Measurements from ENCODE around the gene PUSL1.

PUSL1 gene, protein sequence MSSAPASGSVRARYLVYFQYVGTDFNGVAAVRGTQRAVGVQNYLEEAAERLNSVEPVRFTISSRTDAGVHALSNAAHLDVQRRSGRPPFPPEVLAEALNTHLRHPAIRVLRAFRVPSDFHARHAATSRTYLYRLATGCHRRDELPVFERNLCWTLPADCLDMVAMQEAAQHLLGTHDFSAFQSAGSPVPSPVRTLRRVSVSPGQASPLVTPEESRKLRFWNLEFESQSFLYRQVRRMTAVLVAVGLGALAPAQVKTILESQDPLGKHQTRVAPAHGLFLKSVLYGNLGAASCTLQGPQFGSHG

DNA sequence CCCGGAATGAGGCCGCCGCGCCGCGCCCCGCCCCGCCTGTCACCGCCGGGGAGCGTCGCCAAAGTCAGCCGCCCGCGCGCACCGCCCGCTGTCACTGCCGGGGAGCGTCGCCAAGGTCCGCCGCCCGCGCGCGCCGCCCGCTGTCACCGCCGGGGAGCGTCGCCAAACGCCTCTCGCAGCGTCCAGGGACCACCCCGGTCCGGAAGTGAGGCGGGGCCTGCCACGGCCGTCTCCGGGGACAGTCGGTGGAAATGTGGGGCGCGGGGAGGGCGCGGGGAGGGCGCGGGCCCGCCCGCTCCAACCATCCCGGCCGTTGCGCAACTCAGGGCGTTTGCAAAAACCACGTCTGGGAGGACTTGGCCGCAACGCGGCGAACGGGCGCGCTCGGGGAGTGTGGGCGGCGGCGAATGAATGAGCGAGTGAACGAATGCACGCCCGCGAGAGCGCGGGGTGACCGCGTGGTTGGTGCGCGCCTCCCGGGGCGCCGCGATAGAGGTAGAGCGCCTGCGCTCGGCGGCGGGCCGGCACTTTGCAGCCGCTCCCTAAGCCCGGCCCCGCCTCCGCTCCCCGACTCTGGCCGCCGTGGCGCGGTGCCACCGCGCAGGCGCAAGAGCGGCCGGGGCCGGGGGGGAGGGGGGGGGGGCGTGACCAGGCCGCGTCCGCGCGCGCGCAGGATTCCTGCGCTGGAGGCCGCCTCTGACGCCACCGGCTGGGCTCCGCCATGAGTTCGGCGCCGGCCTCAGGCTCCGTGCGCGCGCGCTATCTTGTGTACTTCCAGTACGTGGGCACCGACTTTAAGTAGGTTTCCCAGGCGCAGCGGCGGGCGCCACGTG is at the start of gene PUSL1, which contains the start of gene ACAP3:
PUSL1 (plus strand) TSS at position 675 of the 833 bp plus-strand sequence; CDS start at position 722, 47 bp downstream.
ACAP3 (minus strand) TSS at position 8 of the 833 bp plus-strand sequence. CDS start 115 bp downstream, outside the sequence.
- peak; percentile 93 for DNase-seq

DNA sequence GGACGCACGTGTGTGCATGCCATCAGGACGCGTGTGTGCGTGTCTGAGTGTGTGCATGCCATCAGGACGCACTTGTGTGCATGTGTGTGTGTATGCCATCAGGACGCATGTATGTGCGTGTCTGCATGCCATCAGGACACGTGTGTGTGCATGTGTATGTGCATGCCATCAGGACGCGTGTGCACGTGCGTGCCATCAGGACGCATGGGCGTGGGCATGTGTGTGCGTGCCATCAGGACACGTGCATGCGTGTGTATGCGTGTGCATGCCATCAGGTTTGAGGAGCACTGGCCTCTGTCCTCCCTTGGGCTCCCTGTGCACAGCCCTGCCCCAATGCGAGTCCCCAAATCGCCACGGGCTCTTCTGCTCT is 49.3 kb upstream of the PUSL1 start:
- no peak for DNase-seq

DNA sequence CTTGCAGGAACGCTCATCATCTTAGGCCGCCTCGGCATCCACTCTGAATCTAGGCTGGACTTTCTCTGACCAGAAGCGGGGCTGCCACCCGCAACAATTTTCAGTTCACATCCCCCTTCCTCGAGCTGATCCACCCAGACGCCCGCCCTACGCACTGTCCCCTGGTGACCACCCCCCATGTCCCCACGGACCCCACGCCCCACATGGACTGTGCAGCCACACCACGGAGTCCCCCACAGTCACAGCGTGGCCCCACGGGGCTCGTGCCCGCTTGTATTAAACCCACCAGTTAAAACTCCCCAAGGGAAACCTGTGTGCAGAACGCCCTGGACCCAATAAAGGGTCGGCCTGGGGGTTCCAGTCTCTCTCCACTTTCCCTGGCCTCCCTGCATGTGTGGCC is 48.9 kb upstream of the PUSL1 start:
- no peak for DNase-seq

DNA sequence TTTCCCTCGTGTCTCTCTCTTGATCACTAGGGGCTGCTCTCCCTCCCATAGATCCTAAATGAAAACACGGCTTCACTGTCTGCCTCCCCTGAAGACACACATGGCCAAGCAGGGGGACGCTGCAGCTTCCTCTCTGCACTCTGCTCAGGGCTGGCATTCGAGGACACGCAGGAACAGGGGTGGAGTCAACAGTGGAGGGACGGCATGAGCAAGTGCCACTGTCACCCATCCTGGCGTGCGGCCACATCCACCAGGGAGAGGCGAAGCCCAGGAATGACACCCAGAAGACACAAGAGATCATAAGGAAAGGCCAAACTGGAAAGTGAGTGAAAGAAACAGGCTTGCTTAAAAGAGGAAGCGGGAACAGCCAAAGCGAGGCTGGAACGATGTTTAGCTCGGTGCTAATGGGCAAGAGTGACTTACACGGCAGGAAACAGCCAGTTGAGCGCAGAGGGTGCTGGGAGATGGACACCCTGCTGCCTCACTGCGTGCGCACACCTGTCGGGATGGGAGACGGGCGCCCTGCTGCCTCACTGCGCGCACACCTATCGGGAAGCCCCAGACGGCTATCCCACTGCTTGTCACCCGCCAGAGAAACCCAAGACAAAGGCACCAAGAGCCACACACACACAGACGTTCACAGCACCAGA is 48.3 kb upstream of the PUSL1 start:
- peak; percentile 37 for DNase-seq

DNA sequence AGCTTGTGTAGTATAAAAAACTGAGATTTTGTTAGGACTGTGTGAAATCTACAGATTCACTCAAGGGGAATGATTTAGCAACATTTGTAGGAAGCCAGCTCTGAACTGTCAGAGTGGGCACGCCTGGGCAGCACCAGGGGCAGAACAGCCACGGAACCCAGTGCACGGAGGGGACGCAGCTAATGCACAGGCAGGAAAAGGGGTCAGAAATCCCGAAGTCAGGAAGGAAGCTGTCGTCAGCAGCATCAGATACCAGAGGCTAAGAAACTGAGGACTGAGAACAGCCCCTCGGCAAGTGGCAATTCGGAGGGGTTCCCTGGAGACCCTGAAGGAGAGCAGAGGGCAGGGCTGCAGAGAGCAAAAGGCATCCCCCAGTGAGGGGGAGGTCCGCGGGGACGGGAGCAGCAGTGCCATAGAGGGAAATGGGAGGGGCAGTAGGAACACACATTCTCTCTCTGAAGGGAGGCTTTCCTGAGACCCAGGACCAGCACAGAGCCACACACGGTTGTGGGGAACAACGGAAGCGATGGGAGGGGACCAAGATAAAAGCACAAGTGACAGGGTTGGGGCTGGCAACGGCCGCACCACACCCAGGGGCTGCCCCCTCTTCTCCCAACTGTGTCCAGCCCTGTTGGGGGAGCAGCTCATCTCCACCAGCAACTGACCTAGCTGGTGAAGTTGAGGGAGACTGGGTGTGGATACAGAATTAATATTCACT is 47.4 kb upstream of the PUSL1 start:
- no peak for DNase-seq

DNA sequence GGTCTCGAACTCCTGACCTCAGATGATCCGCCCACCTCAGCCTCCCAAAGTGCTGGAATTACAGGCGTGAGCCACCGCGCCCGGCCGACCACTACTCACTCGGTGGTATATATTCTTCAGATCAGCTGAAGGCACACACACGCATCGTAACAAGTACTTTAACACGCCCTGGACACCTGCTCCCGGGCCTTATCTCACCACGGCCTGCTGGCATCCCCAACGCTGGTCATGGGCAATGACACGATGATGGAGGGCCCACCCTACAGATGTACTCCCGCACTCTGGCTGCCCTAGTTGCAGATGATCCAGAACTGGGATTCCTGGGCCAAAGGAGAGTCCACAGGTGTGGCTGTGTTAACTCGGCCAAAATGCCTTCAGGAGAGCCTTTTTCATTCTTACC is 46.3 kb upstream of the PUSL1 start:
- DNase-seq: no peak

DNA sequence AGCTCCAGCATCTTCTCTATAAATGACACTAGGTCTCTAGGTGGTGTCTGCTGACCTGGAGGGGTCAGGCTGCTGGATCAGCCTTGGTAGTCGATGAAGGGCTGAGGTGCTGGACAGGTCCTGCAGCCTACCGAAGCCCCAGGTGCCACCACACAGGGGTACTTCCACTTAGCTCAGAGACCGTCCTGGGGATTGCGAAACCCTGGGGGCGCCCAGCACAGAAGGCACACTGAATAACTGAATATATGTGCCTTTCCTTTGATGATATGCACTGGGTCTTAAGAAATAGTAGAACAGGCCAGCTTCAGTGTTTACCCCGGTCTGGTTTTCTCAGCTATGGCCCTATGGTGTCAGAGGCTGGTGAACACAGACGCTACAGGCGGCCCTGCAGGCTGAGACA is 45.6 kb upstream of the PUSL1 start:
- no peak for DNase-seq

DNA sequence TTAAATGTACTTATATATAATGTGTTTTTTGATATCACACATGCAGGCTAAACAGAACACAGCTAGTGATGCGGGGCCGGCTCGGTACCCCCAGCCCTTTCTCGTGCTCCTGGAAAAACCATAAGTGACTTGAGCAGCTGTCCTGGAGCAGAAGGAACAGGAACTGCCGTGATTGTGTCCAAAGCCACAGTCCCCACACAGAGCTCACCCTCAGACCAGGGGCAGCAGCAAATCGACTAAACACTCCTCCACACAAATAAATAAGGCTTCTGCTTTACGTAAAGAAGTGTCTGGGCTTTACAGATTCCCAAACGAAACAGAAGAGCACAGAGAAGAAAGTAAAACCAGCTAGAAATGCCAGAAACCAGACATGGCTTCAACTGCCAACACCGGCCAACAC is 44.4 kb upstream of the PUSL1 start:
- no peak for DNase-seq

DNA sequence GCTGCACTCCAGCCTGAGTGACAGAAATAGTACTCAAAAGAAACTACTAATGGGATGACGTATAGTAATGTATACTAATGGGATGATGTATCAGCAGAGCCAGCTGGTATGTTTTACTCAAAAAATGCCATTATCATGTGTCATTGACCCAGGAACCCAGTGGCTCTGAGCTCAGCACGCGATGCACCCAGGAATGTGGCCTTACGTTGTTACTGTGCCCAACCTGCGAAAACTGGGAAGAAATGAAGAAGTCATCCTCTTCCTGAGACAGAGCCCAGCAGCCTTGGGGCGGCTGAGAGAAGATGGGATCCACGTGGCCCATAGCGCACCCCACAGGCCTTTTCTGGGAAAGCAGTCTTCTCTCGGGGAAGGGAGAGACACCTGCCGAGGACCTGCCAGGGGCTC is 43.5 kb upstream of the PUSL1 start:
- DNase-seq: no peak

DNA sequence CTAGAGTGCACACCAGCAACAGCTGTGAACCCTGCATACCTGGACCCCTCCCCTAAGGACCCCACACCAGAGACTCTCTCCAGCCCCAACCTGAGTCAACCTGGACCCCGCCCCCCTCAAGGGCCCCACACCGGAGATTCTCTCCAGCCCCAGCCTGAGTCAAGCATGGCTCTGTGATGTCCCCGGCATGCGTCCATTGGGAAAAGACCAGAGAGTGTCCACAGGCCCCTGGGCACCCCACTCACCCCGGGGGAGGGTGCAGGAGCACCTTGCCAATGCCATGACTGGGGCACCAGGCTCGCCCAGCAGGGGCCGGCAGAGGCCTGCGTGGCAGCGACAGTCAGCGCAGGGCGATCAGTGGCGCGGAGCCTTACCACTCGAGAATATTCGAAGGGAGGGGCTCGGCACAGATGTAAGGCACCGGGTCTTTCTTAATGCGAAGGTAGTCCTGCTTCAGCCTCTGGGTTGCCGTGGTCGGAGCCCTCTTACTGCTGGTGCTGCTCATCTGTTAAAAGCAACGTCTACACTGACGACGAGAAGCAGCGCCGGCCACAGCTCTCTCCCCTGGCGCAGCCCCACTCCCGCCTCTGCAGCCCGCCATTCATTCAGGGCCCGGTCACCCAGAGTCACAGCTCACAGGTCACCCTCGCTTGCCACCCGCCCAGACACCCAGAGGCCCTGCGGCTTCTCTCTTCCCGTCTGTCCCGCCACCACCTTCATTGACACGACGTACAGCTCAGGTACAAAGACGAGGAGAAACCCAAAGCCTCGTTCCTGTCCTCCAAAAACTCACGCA is 40.7 kb upstream of the PUSL1 start:
- no peak for DNase-seq

DNA sequence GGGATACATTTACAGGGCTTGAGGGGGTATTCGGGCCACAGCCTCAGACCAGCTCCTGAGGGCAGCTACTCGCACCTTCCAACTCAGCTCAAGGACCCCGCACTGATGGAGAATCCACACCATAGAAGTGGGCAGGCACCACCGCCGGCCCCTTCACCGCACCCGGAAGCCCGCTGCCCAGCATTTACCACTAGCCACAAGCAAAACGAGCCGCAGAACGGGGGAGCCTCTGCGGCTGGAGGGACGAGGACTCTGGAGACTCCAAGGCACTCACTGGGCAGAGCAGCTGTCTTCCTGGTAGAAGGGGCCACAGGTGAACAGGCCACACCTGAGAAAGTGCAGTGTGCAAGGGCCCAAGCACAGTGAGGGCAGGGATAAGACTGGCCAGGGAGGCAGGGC is 40.1 kb upstream of the PUSL1 start:
- no peak for DNase-seq

DNA sequence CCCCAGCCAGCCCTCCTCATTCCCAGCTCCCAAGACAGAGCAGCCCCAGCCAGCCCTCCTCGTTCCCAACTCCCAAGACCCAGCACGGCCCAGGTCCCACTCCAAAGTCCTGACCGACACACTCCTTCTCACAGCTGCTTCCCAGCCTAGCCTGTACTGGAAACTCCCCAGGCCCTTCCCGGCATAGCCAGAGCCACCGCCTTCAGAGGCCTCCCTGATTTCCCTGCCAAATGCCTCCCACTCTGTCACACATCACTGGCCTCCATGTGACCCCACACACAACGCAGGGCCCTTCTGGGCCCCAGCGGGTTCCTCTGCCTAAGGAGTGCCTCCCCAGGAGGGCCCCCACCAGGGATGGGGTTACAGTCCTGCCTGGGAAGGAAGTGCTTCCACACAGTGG is 37.6 kb upstream of the PUSL1 start:
- DNase-seq: no peak

DNA sequence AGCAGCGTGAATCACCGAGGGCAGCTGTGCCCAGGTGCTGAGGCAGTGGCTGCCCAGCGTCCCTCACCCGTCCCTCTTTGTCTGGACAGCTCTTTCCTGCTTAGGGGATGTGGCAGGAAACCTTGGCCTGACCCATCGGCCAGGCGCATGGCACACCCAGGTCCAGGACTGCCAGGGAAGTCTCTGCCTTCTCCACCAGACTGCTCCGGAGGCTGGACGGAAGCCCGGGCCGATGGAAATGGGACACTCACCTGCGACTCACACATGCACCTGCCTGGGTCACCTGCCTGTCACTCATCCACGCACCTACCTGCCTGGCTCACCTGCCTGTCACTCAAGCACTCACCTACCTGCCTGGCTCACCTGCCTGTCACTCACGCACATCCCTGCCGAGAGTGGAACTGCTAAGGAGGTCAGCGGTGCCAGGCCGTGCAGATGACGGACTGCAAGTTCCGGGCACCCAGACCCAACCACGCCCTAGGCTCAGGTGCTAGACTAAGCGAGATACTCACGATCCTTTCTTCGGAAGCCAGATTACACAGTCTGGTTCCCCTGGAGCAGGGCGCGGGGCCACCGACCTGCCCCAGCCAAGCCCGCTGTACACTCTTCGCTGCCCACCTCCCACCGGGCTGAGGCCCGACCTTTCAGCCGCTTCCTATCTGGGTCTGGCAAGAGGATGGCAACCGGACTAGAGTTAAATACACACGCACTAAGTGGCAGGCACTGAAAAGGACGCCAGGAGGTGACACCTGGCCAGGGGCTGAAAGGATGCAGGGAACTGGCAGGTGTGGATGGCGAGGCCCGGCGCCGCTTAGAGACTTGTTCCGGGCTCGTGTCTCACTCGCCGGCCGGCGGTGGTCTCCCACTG is 35.8 kb upstream of the PUSL1 start:
- DNase-seq: no peak

DNA sequence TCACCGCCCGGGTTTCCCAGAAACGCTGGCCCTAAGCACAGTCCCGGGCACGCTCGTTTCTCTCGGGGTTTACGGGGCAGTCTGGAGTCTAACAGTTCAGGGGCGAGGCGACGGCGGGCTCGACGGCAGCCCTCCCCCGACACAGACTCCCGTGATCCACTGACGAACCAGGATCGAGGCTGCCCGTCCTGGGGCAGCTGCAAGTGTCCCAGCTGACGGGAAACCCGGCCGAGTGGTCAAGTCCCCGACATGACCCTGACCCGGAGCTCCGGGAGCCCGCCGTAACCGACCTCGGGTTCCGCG is 35.2 kb upstream of the PUSL1 start:
- DNase-seq: no peak

DNA sequence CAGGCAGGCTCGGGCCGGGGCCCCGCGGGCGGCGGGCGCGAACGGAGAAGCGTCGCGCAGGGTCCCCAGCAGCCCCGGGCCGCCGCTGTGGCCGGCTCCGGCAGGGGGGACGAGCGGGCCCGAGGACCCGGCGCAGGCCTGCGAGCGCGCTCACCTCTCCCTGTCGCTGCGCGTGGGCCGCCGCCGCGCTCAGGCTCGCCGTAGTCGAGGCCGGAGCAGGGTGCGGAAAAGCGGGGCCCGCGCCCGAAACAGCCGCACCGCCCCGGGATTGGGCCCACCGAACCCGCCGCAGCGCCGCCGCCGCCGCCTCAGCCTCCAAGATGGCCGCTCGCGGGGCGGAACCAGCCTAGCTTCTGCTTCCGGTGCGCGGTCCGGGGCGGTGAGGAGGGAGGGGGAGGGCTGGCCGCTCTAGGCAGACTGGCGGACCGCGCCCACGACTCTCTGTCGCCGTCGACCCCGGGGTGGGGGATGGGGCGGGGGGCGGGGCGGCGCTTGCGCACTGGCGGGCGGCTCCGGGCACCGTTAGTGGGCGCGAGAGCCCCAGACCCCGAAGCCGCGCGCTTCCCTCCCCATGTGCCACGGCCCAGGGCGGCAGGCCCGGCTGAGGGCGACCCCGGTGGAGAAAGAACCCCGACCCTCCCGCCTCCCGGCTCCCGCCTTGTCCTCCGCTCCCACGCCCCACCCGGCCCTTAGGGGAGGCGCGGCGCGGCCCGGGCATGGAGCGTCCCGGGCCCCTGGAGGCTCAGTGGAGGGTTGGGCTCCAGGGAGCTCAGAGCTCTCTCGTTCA is 34.7 kb upstream of the PUSL1 start, which contains the start of gene UBE2J2:
UBE2J2 (minus strand) TSS at position 343 of the 787 bp plus-strand sequence. CDS start 5,862 bp downstream, outside the sequence.
- DNase-seq: peak; percentile 91

DNA sequence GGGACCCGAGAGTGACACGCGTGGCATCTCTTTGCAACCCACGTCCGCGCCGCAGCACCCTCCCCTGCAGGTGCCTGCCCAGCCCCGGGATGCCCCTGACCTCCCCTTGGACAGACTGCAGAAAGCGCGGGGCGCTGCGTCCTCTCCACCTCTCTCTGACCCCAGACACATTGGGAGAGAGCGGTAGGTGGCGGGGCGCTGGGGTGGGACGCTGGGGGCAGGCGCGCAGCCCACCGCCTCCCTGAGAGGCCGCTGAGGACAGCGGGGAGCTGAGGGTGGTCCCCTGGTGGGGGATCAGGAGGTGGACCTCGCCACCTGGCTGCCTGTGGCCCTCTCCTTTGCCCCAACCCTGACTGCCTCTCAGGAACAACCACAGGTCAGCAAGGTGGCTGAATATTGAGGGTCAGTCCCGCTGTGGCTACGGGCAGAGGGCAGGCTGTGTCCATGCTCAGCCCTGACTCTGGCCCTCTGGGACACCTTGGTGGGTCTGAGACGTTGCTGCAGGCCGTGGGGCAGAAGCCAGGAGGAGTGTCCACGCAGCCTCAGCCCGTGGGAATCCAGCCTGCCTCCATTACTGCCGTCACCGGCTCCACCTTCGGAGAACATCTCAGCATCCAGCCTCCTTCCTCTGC is 34.0 kb upstream of the PUSL1 start:
- no peak for DNase-seq

DNA sequence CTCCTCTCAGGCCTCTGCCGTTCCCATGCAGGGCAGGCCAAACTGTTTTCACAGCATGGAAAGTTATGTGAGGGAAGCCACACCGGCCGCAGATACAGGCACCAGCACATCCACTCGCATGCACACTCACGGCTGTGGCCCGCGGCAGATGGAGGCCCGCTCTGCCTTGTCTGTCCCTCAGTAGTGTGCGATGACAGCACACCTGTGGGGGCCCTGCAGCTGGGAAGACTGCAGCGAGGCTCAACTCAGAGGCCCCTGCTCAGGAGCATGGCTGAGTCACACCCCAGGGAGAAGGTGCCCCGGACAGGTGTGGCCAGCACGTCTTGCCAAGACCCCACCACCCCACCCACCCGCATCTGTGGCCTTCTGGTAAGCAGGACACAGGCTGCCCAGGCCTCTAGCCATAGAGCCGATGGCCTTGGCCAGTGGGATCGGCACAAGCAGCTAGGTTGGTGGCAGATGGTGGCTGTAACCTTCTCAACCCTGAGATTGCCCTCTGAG is 33.4 kb upstream of the PUSL1 start:
- DNase-seq: no peak

DNA sequence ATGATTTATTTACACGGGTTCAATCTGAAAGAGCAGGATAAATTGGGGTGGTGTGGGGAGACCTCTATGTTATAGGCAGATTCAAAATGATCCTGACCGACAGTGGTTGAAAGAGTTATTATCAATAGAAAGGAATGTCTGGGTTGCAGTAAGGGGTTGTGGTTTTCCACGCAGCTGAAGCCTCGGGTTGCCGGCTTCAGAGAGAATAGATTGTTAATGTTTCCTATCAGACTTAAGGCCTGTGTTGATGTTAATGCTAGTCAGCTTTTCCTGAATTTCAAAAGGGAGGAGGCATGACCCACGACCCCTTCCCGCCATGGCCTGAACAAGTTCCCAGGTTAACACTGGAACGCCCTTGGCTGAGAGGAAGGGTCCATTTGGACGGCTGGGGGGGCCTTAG is 32.6 kb upstream of the PUSL1 start:
- DNase-seq: no peak

DNA sequence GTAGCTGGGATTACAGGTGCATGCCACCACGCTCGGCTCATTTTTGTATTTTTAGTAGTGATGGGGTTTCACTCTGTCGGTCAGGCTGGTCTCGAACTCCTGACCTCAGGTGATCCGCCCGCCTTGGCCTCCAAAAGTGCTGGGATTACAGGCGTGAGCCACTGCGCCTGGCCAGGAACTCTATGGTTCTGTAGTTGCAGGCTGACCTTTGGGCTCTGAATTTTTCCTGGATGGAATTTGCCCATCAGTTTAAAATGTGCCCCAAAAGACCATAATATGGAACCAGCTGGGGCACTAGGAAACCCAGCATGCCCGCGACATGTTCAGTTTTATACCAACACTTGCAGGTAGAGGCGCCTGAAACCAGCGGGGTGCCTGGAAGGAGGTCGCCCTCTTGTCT is 29.8 kb upstream of the PUSL1 start:
- no peak for DNase-seq

DNA sequence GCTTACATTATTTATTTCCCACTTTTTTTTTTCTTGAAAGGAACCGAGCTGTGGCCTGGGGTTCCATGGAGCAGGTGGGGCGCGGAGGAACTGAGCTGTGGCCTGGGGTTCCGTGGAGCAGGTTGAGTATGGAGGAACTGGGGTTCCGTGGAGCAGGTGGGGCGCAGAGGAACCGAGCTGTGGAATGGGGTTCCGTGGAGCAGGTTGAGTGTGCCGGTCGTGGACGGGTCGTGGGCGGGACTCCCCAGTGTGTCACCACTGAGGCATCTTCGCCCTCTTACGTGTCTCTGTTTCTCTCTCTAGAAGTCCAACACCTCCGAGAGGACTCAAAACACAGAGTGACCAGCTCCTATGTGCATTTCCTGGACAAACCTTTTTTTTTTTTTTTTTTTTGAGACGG is 29.4 kb upstream of the PUSL1 start:
- DNase-seq: no peak
